ENCODE measurements around the gene PANX1. TPM values are rescaled to one million over a fixed set of nuclear protein-coding genes. Genes with fewer than 3 reads are reported as not detected.

The PANX1 gene
- total and polyA plus RNA-seq, 2 donors (not counting 1 experiment from before 2014, with no cell fraction given), result 4.2 to 10.3 TPM

GRCh38 chr11:94142308-94143281 is 14.0 kb downstream of the PANX1 start:
- Mint-ChIP-seq H3K9me3 (ENCODE audit: insufficient read depth) (no peaks in the 10 kb centered on the region), H3K27ac (no peak overlapping the region)
- H4K20me1 ChIP-seq (ENCODE audit: control insufficient read depth, insufficient read depth, low read length, poor library complexity, severe bottlenecking), result peaks cover 50% of the 10 kb centered on the region

More at GRCh38 chr11:94142308-94143281, 14.0 kb downstream of the PANX1 start:
- peaks cover 85% of the 10 kb centered on the region for H3K79me2 ChIP-seq (ENCODE audit: control insufficient read depth, insufficient read depth, low read length)
- Mint-ChIP-seq H3K4me3 (no peak overlapping the region), H3K27me3 (no peaks in the 10 kb centered on the region), H3K4me1 (peaks cover 71% of the 10 kb centered on the region)
- H3K4me1 ChIP-seq (ENCODE audit: control insufficient read depth in 2 of 2, insufficient read depth in 2 of 2, low read length in 2 of 2), result peaks cover 9 to 13% of the 10 kb centered on the region in 2 donors
- no peaks in the 10 kb centered on the region for H3K9me3 ChIP-seq (ENCODE audit: control extremely low read depth in 1 of 3, control insufficient read depth in 2 of 3, insufficient read depth in 1 of 3, low read length in 2 of 3)
- POLR2A ChIA-PET, result no interaction called here
- no peak overlapping the region for H3K27ac ChIP-seq (ENCODE audit: low read length in 2 of 2)
- H3K4me2 ChIP-seq (replicated peaks; ENCODE audit: low read depth, low read length, poor library complexity, severe bottlenecking), result no peak overlapping the region
- H2AFZ ChIP-seq (ENCODE audit: insufficient read depth, low read depth, low read length, poor library complexity, severe bottlenecking), result no peak overlapping the region
- TF ChIP-seq EZH2 (IDR thresholded peaks at IDR 0.05; ENCODE audit: borderline replicate concordance, insufficient read depth, low read depth, low read length, poor library complexity, severe bottlenecking) (no peak), CTCF (IDR thresholded peaks at IDR 0.05) (no peak)
- H3K9ac ChIP-seq (ENCODE audit: low read length), result no peak overlapping the region
- 100% methylated on average over 4 of the region's 7 CpGs for WGBS (ENCODE audit: insufficient coverage)
- DNase-seq (no peak), ATAC-seq (ENCODE audit: low read depth) (no peak)
- CTCF ChIA-PET, result interaction anchor here (0.5 kb wide), 1 partner anchor 250 kb away, joined by 3 read pairs; no protein-coding TSS in a partner anchor
- no peaks in the 10 kb centered on the region for H3K27me3 ChIP-seq (replicated peaks in 1 of 4; ENCODE audit: control extremely low read depth in 1 of 4, control insufficient read depth in 3 of 4, insufficient read depth in 4 of 4, low read length in 3 of 4)
- H3K4me3 ChIP-seq (ENCODE audit: control extremely low read depth in 1 of 5, extremely low read depth in 1 of 5, insufficient read depth in 1 of 5, low read depth in 2 of 5, low read length in 4 of 5), result no peak overlapping the region
- intact Hi-C loops (cut with micrococcal nuclease), result no loop called here
- no peaks in the 10 kb centered on the region for H3K36me3 ChIP-seq (replicated peaks in 1 of 2; ENCODE audit: control extremely low read depth in 1 of 2, control insufficient read depth in 1 of 2, extremely low read depth in 1 of 2, insufficient read depth in 2 of 2, low read length in 1 of 2)

Data from B cell (primary cell).